ENCODE data around the gene OR1N1. TPM values are rescaled to one million over a fixed set of nuclear protein-coding genes. Genes with fewer than 3 reads are reported as not detected.

Gene OR1N1
- total RNA-seq, 1 experiment from 2014 or later, result not detected

GRCh38 chr9:122567901-122568300, 40.8 kb upstream of the OR1N1 start:
- no peak overlapping the region for H3K9ac ChIP-seq (ENCODE audit: extremely low read depth, insufficient read length, low read length)
- H3K79me1 ChIP-seq (ENCODE audit: insufficient read depth, low read depth, low read length, poor library complexity, severe bottlenecking), result no peaks in the 10 kb centered on the region
- H3K23me2 ChIP-seq (ENCODE audit: insufficient read length, low read depth, low read length, poor library complexity, severe bottlenecking), result no peaks in the 10 kb centered on the region
- no peaks in the 10 kb centered on the region for H3K79me2 ChIP-seq (ENCODE audit: insufficient read depth, low read length)
- H2AK5ac ChIP-seq (ENCODE audit: insufficient read length, low read length), result no peak overlapping the region
- no peak overlapping the region for H3K56ac ChIP-seq (ENCODE audit: insufficient read length, low read depth, low read length)
- H3K4me1 ChIP-seq (ENCODE audit: insufficient read depth, low read length), result no peaks in the 10 kb centered on the region
- no CpG with 5 or more reads among the region's 4 CpGs for WGBS (ENCODE audit: extremely low coverage, insufficient read length, low lambda C conversion rate)
- H2BK15ac ChIP-seq (ENCODE audit: low read depth, low read length), result no peak overlapping the region
- H3K27me3 ChIP-seq (ENCODE audit: insufficient read depth, low read length), result no peaks in the 10 kb centered on the region
- no peak for TF ChIP-seq CTCF (conservative IDR thresholded peaks at IDR 0.05)
- peaks cover 77% of the 10 kb centered on the region for H3K9me3 ChIP-seq (ENCODE audit: control insufficient read depth, low read depth, low read length)
- no peak overlapping the region for H4K91ac ChIP-seq (ENCODE audit: insufficient read length, low read depth, low read length)
- no peaks in the 10 kb centered on the region for H3K4me1 Mint-ChIP-seq
- no peak overlapping the region for H3K27ac ChIP-seq (ENCODE audit: insufficient read length, low read depth, low read length)
- H2AFZ ChIP-seq (ENCODE audit: low read length), result no peak overlapping the region
- no peak overlapping the region for H3K18ac ChIP-seq (ENCODE audit: insufficient read length, low read depth, low read length)
- H2BK120ac ChIP-seq (ENCODE audit: low read depth, low read length, poor library complexity, severe bottlenecking), result no peak overlapping the region
- H3K27me3 Mint-ChIP-seq (ENCODE audit: low read depth), result peaks cover 3% of the 10 kb centered on the region; the same call in 1 of the 2 replicates
- no peak overlapping the region for H2BK20ac ChIP-seq (ENCODE audit: low read depth, low read length, poor library complexity, severe bottlenecking)
- DNase-seq, result no peak
- H2BK12ac ChIP-seq (ENCODE audit: insufficient read length, low read depth, low read length), result no peak overlapping the region
- no peak overlapping the region for H2BK5ac ChIP-seq (ENCODE audit: insufficient read length, low read length)
- no peak overlapping the region for H3K14ac ChIP-seq (ENCODE audit: insufficient read depth, low read length)
- no peak overlapping the region for H4K5ac ChIP-seq (ENCODE audit: insufficient read length, low read depth, low read length)
- no peak overlapping the region for H3K23ac ChIP-seq (ENCODE audit: insufficient read length, low read depth, low read length)
- H3K4ac ChIP-seq (ENCODE audit: low read depth, low read length), result no peak overlapping the region
- H3T11ph ChIP-seq (ENCODE audit: low read length), result no peak overlapping the region
- H4K20me1 ChIP-seq (ENCODE audit: control insufficient read depth, insufficient read depth, insufficient read length), result no peaks in the 10 kb centered on the region
- H3K4me3 Mint-ChIP-seq, result no peak overlapping the region
- H3K36me3 Mint-ChIP-seq (ENCODE audit: insufficient read depth in 1 of 3, low read depth in 3 of 3), result peaks cover 1 to 27% (median 2%) of the 10 kb centered on the region in 3 experiments; a peak in 5 of 7 replicates
- peaks cover 78 to 85% of the 10 kb centered on the region in 2 experiments for H3K9me3 Mint-ChIP-seq
- H3K27ac Mint-ChIP-seq, result no peak overlapping the region
- no peak overlapping the region for H4K8ac ChIP-seq (replicated peaks; ENCODE audit: insufficient read length, low read depth, low read length)
- no peak overlapping the region for H3K4me2 ChIP-seq (ENCODE audit: insufficient read depth, insufficient read length, low read length)

Data from H9 (cell line).